ENCODE results near the gene PALLD.

Gene PALLD

DNA sequence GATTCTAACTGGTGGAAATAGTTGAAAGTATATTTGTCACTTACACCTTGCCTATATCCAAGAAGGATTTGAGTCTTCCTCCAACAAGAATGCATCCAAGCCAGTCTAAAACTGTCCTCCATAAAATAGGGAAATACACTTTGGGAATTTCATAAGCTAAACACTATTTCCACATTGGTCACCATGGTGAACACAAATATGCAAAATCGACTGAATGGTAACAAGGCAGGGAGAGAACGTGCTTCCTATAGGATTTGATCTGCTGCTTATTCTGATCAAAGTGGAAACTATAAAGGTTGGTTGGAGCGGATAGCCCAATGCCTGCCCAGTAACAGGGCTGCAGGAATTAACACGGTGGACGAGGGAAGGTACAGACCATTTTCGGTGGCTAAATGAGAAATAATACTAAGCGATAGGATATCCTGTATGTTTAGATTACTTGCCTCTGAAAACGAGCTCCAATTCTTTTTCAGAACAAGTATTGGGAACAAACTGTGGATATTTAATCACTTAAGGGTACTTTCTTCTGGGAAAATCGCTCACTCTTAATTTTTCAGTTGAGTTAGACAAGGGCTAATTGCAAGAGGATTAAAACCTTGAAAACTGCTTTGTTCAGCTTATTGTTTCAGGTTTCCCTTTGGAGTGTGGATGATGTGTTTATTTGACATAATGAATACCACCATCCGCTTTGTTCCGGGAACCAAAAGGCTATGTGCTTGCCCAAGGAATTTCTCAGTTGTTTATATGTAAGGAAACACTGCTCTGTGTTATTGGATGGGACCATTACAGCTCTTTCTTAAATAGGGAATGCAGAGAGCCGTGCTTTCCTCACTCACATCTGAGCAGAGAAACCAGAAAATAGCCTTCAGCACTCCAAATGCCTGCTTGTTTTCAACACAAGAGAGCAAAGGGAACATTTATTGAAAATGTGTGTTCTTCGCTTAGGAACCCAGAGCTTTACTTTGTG lies 318.8 kb downstream of the PALLD start:
- no peak for DNase-seq (ENCODE audit: low read depth in 1 of 2, low spot score in 1 of 2)

- DNase-seq (ENCODE audit: low read depth in 1 of 2, low spot score in 1 of 2): no peak
Measured at GRCh38 chr4:168817370-168817769, 320.5 kb downstream of the PALLD start.

GRCh38 chr4:168822481-168822880 lies 325.6 kb downstream of the PALLD start:
- DNase-seq (ENCODE audit: low read depth in 1 of 2, low spot score in 1 of 2): no peak

DNA sequence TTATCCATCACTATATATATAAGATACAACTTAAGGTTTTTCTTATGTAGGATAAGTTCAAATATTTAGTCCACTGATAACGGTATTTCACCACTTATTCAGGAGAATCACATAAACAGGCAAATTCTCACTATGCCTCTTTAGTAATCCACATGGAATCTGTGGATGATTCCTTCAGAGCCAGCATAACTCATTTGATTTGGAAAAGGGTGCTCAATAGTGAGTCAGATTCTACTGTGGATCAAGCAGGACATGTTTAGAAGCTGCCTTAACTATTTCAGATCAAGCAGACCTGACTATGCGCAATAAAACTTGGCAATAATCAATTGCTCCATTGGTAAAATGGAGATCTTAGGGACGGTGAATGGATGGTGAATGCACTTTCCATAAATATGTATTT lies 329.1 kb downstream of the PALLD start:
- DNase-seq (ENCODE audit: low read depth in 1 of 2, low spot score in 1 of 2): no peak

DNA sequence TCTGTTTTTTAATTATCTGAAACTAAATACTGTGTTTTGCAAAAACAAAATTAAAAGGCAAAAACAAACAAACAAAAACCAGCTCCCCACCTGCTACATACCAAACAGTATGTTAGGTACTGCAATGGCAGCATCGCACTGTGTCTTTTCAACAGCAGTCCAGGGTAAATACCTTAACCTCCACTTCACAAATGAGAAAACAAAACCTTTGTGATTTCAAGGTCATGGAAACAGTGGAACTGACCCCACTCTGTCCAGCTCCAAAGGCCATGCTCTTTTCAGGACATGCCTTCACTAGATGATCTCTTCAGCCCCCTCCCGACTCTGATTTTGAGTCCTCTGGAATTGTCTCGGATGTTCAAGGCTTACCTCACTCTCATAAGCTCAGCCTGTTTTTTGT lies 329.8 kb downstream of the PALLD start:
- DNase-seq (ENCODE audit: low read depth in 1 of 2, low spot score in 1 of 2): no peak

DNA sequence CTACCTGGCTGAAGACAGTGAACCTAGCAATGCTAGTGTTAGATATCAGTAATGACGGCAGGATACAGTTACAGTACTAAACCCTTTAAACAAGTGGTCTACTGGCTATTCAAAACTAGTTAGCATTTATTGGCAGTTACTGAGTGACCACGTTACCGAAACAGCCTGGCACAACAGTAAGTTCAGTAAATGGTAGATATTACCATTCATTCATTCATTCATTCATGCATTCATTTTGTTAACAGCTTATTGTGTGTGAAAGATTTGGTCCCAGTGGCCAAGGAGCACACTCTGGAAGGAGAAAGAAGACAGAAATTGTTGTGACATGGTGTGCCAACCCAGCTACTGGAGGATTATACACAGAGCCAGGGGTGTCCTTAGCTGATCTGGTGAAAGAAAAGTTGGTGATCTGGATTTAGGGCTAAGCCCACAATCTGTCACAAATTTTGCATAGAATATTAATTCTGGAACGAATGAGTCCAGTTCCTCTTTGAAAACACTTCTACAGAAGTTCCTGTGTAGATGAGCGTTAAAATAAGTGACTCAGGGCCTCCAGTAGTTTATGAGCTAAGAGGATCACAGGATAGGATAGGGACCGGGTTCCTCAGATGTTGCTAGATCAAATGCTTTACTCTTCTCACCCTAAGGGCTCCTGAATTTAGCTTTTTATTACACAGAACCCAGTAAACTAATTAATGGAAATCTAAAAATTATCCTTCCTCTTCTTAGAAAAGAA lies 334.1 kb downstream of the PALLD start:
- no peak for DNase-seq (ENCODE audit: low read depth in 1 of 2, low spot score in 1 of 2)

DNA sequence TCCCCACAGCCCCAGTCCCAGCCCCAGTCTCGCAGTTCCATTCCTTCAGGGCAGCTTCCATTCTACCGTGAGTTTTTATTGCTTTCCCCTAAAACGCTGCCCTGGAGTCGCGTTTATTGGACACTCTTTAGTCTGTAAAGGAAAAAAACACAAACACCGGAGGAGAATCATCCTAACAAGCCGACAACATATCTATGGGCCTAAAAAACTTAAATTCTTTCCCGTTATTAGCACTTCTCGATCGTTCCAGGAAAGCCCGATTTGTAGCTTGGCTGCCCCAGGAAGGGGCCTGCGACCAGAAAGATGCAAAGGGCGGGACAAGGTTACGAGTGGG lies 334.7 kb downstream of the PALLD start:
- no peak for DNase-seq (ENCODE audit: low read depth in 1 of 2, low spot score in 1 of 2)

DNA sequence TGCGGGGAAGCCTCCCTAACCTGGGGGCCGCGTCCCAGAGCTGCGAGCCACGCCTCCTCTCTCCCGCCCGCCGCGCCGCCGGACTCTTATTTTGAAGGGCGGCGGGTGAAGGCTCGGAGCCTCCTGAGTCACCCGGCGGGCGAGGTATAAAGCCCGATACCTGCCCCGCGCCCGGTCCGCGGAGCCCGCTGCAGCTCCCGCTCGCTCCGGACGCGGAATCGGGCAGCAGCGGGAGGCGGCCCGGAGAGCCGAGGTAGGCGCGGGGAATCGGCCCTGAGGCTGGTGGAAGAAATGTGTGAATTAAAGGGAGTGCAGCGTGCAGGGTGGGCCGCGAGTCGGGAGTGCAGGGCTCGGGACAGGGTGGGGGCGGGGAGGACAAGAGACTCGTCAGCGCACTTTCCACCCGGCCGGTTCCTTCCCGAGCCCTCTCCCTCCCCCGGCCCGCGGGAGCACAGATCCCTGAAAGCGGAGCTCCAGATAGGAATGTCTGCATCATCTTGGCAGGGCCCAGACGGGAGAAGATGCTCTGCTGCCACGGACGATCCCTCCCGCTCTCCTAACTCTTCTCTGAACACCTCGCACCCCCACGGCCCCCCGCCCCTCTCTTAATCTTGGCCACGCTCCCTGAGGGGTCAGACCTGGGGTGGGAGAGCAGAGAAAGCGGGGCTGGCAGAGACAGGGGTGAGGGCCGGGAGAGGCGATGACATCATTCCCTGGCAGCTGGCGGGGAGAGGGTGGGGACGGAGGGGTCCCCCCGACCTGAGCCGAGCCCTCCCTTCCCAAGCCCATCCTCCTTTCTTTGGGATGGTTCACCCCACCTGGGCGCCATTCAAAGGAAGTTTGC lies 335.3 kb downstream of the PALLD start:
- peak; percentile 30 to 45 for DNase-seq (ENCODE audit: low read depth in 1 of 2, low spot score in 1 of 2)

DNA sequence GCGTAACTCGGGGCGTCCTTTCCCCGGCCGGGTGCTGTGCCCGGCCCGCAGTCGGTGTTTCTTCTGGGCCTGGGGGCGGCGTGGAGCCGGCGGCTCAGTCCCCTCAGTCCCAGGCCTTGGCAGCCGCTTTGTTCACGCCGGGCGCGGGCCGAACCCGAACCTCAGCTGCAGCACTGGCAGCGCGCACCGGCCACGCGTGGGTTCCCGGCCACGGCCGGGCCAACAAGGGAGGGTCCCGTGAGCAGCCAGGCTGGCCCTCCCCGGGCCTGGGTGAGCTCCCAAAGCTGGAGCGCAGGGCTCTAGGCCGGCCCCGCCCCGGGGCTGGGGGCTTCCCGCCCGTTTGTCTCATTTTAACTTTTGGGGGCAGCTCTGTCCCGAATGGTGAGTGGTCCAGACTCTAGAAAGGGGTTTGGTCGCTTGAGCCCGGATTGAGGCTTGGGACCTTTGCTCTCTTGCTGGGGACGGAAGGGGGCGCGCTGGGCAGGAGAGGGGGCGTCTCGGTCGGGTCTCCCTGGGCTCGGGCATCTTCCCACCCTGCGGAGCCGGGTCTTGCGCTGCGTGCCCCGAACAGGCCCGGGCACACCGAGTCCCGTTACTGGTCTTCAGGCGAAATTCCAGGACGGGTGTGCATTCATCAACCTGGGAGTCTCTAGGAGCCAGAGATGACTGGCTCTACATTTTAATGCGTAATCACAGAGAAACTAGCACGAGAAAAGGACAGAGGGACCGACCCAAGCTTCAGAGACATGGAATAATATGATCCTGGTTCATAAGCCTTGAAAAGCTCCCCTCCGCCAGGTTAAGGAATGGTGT lies 336.1 kb downstream of the PALLD start:
- no peak for DNase-seq (ENCODE audit: low read depth in 1 of 2, low spot score in 1 of 2)

DNA sequence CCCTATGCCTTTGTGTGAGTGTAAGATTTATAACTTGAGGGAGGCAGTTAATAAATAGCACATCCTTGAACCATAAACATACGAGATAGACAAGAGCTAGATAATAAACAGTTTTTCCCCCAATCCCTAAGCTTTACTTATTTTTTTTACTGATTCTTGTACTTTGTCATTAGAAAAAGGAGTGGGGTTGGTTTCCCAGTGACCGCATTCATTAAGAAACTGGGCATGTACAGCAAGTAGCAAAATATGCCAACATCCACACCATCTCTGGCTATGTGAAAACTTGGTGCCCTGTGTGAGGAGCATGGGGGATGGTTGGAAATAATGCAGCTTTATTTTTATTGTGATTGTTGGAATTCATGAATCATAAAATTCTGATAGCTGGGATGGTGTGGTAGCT lies 337.0 kb downstream of the PALLD start:
- DNase-seq (ENCODE audit: low read depth in 1 of 2, low spot score in 1 of 2): no peak

GRCh38 chr4:168835880-168836454 lies 339.1 kb downstream of the PALLD start:
- DNase-seq (ENCODE audit: low read depth in 1 of 2, low spot score in 1 of 2): no peak

GRCh38 chr4:168836490-168836889 lies 339.6 kb downstream of the PALLD start:
- DNase-seq (ENCODE audit: low read depth in 1 of 2, low spot score in 1 of 2): no peak

DNA sequence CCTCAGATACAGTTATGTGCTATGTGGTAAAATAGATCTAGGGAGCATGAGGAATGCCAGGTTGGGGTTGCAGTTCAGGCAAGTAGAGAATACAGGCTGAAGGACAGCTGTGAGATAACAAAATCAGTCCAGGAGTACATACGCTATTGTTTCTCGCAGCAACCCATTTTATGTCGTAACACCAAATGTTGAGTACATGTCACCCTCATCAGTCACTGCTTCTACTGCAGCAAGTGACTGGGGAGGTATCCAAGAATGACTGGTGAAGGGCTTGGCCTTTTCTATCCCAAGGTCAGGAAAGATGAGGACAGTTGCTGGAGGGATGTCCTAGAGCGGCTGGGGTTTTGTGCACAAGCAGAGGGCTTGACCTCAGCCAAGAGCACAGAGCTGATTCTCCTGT lies 341.1 kb downstream of the PALLD start:
- no peak for DNase-seq (ENCODE audit: low read depth in 1 of 2, low spot score in 1 of 2)

DNA sequence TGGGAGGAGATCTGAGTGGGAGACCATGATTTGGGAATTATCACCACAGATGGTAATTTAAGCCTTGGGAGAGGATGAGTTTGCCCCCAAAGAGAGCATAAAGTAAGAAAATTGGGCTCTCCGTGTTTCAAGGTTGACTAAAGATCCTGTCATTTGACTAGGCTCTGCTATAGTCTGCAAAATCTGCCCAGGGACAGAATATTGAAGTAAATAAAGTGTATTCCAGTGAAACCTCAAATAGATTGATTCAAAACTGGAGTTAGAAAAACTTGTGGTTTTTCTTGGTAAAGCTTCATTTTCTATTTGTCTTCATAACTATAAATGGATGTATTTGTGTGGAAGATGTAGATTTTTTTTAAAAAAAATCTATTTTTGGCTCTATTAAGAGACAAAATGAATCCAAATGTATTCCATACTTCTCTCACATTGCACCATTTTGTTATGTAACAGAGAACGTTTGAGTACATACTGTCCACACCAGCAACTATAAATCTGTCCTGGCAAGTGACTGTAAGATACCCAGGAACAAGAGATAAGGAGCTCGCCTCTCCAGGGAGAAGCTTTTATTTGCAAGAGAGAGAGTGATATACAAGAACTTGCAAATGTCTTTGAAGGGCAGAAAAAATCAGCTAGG lies 343.0 kb downstream of the PALLD start:
- no peak for DNase-seq (ENCODE audit: low read depth in 1 of 2, low spot score in 1 of 2)

- no peak for DNase-seq (ENCODE audit: low read depth in 1 of 2, low spot score in 1 of 2)
Measured at GRCh38 chr4:168840392-168840763, 343.5 kb downstream of the PALLD start.

- no peak for DNase-seq (ENCODE audit: low read depth in 1 of 2, low spot score in 1 of 2)
Measured at GRCh38 chr4:168841000-168841671, 344.3 kb downstream of the PALLD start.

- no peak for DNase-seq (ENCODE audit: low read depth in 1 of 2, low spot score in 1 of 2)
Measured at GRCh38 chr4:168841672-168842019, 344.8 kb downstream of the PALLD start.

DNA sequence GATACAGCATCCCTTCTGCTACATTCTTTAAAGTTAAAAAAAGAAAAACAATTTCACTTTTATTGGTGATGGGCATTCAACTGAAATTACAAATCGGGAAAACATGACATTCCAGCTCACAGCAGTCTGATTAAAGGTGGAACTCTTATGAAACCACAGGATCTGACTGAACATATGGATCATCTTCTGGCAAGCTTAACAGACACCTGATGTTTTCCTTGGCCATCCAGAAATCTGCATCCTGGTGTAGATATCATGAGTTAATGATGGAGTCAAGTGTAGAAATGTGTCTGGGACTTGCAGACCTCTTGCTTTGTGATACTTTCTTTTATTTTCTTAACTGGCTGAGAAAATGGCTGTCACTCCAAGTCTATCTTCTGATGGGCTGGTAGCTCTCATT lies 345.3 kb downstream of the PALLD start:
- no peak for DNase-seq (ENCODE audit: low read depth in 1 of 2, low spot score in 1 of 2)

- no peak for DNase-seq (ENCODE audit: low read depth in 1 of 2, low spot score in 1 of 2)
Measured at GRCh38 chr4:168843635-168844034, 346.8 kb downstream of the PALLD start.

Measured in activated CD4-positive, alpha-beta T cell treated with anti-CD3 and anti-CD28 coated beads, Interleukin-2, amount 50 U/mL, for 24 hours (primary cell).